ENCODE measurements around the gene DUSP2.
"Not testable (repeated sequence)": the region's sequence is repeated elsewhere in the genome, so short reads cannot be mapped to it uniquely, and the experiment has no call there.

DUSP2 gene

DNA sequence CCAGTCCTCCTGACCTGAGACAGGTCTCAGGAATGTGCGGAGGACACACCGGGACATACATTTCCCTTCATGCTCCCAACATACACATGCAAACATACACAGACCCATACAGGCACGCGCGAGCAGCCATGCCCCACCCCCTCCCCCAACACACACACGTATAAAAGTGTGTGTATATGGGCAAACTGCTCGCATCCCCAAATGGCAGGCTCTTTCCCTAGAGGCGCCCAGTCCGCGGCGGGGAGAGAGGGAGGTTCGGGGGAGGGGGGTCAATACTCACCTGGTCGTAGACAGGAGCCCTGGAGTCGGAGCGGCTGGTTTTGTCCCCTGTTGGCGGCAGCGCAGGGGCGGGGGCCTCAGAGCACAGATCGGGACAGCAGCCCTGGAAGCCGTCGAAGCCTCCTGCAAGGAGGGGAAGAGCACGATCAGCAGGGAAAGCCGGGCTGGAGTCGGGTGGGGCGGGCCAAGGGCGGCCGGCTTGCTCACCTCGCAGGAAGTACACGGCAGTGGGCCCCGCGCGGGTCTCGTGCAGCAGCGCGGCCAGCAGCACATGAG, 682 bp downstream of the DUSP2 start:
- H3K79me2 ChIP-seq (ENCODE audit: insufficient read depth, low read depth): peaks cover 14% of the 10 kb centered on the region
- peak overlapping the region; percentile 86 for H3K9ac ChIP-seq
- H3K4me3 ChIP-seq (IDR thresholded peaks at IDR 0.05; ENCODE audit: insufficient read depth, low read depth, low read length): peak overlapping the region; percentile 37
- peaks cover 27% of the 10 kb centered on the region for H3K4me1 ChIP-seq (ENCODE audit: low read depth, poor library complexity, severe bottlenecking)
- TF ChIP-seq, protein P1, sequence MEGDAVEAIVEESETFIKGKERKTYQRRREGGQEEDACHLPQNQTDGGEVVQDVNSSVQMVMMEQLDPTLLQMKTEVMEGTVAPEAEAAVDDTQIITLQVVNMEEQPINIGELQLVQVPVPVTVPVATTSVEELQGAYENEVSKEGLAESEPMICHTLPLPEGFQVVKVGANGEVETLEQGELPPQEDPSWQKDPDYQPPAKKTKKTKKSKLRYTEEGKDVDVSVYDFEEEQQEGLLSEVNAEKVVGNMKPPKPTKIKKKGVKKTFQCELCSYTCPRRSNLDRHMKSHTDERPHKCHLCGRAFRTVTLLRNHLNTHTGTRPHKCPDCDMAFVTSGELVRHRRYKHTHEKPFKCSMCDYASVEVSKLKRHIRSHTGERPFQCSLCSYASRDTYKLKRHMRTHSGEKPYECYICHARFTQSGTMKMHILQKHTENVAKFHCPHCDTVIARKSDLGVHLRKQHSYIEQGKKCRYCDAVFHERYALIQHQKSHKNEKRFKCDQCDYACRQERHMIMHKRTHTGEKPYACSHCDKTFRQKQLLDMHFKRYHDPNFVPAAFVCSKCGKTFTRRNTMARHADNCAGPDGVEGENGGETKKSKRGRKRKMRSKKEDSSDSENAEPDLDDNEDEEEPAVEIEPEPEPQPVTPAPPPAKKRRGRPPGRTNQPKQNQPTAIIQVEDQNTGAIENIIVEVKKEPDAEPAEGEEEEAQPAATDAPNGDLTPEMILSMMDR (conservative IDR thresholded peaks at IDR 0.05; ENCODE audit: low read depth, low read length): no peak; the same call in 1 of the 2 replicates
- H3K4me2 ChIP-seq: peak overlapping the region; percentile 83
- no peaks in the 10 kb centered on the region for H3K27me3 ChIP-seq (ENCODE audit: insufficient read depth, low read depth)
- H2AFZ ChIP-seq (ENCODE audit: low read depth): peak overlapping the region; percentile 22; the same call in 1 of the 2 replicates
- peaks cover 9% of the 10 kb centered on the region; the same call in 1 of the 2 replicates for H3K36me3 ChIP-seq (ENCODE audit: insufficient read depth)
- H3K27ac ChIP-seq: peak overlapping the region; percentile 76
- H4K20me1 ChIP-seq (ENCODE audit: insufficient read depth): no peaks in the 10 kb centered on the region

DNA sequence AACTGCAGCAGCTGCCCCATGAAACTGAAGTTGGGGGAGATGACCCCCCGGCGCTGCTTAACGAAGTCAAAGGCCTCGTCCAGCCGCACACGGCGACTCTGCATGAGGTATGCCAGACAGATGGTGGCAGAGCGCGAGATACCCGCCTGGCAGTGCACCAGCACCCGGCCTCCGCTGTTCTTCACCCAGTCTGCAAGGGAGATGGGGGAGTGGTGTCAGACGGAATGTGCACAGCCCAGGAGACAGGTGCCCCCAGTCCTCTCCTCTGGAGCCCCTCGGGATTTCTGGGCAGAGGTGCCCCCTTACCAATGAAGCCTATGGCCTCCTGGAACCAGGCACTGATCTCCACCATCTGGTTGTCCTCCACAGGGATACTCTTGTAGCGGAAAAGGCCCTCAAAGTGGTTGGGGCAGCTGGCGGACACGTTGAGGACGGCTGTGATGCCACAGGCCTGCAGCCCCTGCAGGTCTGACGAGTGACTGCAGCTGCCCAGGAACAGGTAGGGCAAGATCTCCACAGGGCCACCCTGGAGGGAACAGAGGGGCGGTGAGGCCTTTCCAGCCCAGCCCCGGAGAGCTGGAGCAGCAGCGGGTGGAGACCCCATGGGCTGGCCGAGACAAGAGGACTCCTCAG, 1.3 kb downstream of the DUSP2 start:
- H4K20me1 ChIP-seq (ENCODE audit: insufficient read depth): no peaks in the 10 kb centered on the region
- peaks cover 9% of the 10 kb centered on the region; the same call in 1 of the 2 replicates for H3K36me3 ChIP-seq (ENCODE audit: insufficient read depth)
- H2AFZ ChIP-seq (ENCODE audit: low read depth): no peak overlapping the region
- peaks cover 14% of the 10 kb centered on the region for H3K79me2 ChIP-seq (ENCODE audit: insufficient read depth, low read depth)
- peak overlapping the region; percentile 37 for H3K4me3 ChIP-seq (IDR thresholded peaks at IDR 0.05; ENCODE audit: insufficient read depth, low read depth, low read length)
- H3K9ac ChIP-seq: peak overlapping the region; percentile 86; the same call in 1 of the 2 replicates
- peak overlapping the region; percentile 83 for H3K4me2 ChIP-seq
- TF ChIP-seq, protein P1 (conservative IDR thresholded peaks at IDR 0.05; ENCODE audit: low read depth, low read length): no peak; the same call in 1 of the 2 replicates
- H3K4me1 ChIP-seq (ENCODE audit: low read depth, poor library complexity, severe bottlenecking): peaks cover 27% of the 10 kb centered on the region
- H3K27me3 ChIP-seq (ENCODE audit: insufficient read depth, low read depth): no peaks in the 10 kb centered on the region
- H3K27ac ChIP-seq: no peak overlapping the region

DNA sequence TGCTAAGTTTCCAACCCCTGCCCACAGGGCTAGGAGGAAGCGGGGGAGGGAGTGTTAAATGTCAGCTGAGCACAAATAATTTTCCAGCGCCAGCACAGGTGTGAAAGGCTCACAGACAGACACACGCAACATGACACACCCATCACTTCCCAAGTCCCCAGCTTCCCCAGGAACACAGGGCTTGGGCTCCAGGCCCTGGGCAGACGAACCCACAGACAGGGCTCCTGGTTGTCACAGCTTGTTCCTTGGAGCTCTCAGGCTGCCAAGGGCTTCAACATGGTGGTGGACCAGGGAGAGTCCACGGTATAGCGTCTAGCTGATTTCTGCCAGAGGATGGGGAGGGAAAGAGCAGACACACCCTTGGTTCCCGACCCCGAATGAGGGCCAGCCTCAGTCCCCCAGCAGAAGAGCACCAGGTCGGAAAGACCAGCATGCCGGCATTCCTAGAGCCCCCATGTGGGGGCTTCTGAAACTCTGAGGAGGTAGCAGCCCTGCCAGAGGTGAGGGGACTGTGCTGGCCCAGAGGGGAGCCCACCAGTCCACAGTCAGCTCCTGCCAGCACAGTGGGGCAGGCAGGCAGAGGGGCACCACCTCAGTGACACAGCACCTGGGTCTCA, 1.9 kb downstream of the DUSP2 start:
- no peak overlapping the region for H3K9ac ChIP-seq
- peaks cover 14% of the 10 kb centered on the region for H3K79me2 ChIP-seq (ENCODE audit: insufficient read depth, low read depth)
- H4K20me1 ChIP-seq (ENCODE audit: insufficient read depth): no peaks in the 10 kb centered on the region
- H3K27ac ChIP-seq: no peak overlapping the region
- no peaks in the 10 kb centered on the region for H3K27me3 ChIP-seq (ENCODE audit: insufficient read depth, low read depth)
- peaks cover 27% of the 10 kb centered on the region for H3K4me1 ChIP-seq (ENCODE audit: low read depth, poor library complexity, severe bottlenecking)
- peak overlapping the region; percentile 16 for H3K4me3 ChIP-seq (IDR thresholded peaks at IDR 0.05; ENCODE audit: insufficient read depth, low read depth, low read length)
- peaks cover 9% of the 10 kb centered on the region; the same call in 1 of the 2 replicates for H3K36me3 ChIP-seq (ENCODE audit: insufficient read depth)
- H2AFZ ChIP-seq (ENCODE audit: low read depth): no peak overlapping the region
- peak overlapping the region; percentile 83 for H3K4me2 ChIP-seq
- TF ChIP-seq, protein P1 (conservative IDR thresholded peaks at IDR 0.05; ENCODE audit: low read depth, low read length): no peak

DNA sequence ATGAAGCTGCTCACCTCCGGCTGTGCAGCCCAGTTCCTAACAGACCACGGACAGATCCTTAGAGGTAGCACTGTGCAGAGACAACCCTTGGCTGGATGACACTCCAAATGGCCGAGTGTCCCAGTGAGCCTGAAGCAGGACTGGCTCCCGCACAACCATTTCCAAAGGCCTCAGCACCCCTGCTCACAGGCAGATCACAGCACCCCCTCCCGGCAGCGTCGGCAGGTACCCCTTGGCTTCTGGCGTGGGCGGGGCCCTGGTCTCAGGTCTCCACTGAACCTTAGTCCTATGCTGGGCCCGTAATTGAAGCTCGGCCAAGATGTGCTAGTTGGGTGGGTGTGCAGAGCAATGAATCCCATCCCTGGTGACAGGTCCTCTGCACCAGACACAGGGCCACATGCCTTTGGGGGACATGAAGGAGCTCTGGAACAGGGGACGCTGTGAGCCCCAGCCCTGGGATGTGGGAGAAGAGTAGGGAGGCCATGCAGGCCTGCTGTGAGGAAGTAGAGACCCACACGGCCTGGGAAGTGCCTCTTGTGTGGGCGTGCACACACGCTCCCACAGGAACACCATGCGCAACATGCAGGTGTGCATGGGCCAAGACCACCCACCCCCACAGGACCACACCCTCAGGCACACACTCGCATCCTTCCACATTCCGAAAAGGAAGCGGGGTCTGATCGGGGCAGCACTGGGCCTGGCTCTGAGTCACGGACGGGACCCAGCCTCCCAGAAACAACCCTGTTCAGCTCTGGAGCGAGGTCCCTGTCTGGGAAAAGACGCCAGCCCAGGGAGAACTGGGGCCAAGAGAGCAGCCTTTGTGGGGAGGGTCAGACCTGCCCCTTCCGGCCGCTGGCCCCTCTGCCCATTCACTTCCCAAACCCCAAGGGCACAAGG, 2.8 kb downstream of the DUSP2 start:
- TF ChIP-seq, protein P1 (conservative IDR thresholded peaks at IDR 0.05; ENCODE audit: low read depth, low read length): no peak
- Histone ChIP-seq H2AFZ (ENCODE audit: low read depth) (no peak overlapping the region), H3K36me3 (ENCODE audit: insufficient read depth) (peaks cover 9% of the 10 kb centered on the region; the same call in 1 of the 2 replicates), H3K4me3 (IDR thresholded peaks at IDR 0.05; ENCODE audit: insufficient read depth, low read depth, low read length) (no peak overlapping the region), H3K27me3 (ENCODE audit: insufficient read depth, low read depth) (no peaks in the 10 kb centered on the region), H3K27ac (no peak overlapping the region), H4K20me1 (ENCODE audit: insufficient read depth) (no peaks in the 10 kb centered on the region), H3K4me1 (ENCODE audit: low read depth, poor library complexity, severe bottlenecking) (peaks cover 19% of the 10 kb centered on the region), H3K9ac (no peak overlapping the region), H3K79me2 (ENCODE audit: insufficient read depth, low read depth) (peaks cover 14% of the 10 kb centered on the region), H3K4me2 (no peak overlapping the region; the same call in 1 of the 2 replicates)

DNA sequence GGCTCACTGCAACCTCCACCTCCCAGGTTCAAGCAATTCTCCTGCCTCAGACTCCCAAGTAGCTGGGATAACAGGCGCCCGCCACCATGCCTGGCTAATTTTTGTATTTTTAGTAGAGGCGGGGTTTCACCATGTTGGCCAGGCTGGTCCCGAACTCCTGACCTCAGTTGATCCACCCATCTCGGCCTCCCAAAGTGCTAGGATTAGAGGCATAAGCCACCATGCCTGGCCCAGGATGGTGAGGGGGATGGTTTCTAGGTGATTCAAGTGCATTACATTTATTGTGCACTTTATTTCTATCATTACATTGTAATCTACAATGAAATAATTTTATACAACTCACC, 3.6 kb downstream of the DUSP2 start:
- H2AFZ ChIP-seq (ENCODE audit: low read depth); H3K4me2 ChIP-seq; H3K4me3 ChIP-seq (IDR thresholded peaks at IDR 0.05; ENCODE audit: insufficient read depth, low read depth, low read length); H3K36me3 ChIP-seq (ENCODE audit: insufficient read depth); H3K27ac ChIP-seq; H3K27me3 ChIP-seq (ENCODE audit: insufficient read depth, low read depth); H3K9ac ChIP-seq; H4K20me1 ChIP-seq (ENCODE audit: insufficient read depth): not testable (repeated sequence)
- Histone ChIP-seq H3K79me2 (ENCODE audit: insufficient read depth, low read depth) (peaks cover 14% of the 10 kb centered on the region), H3K4me1 (ENCODE audit: low read depth, poor library complexity, severe bottlenecking) (peaks cover 11% of the 10 kb centered on the region)
